Astrocyte (in vitro differentiated cells and primary cell): ENCODE data around the gene CHD1L.

ENCODE experiments used
- EZH2 ChIP-seq: IDR thresholded peaks from 2 replicates; pipeline ENCODE4 v1.6.1; 2012; ENCODE audit warnings: mild to moderate bottlenecking, low read length, inconsistent platforms; ENCODE audit not compliant: insufficient read depth
- TF ChIP-seq, protein P1 (sequence below): IDR thresholded peaks from 2 replicates; pipeline ENCODE4 v1.5.1; 2011; ENCODE audit warnings: low read depth, mild to moderate bottlenecking, inconsistent platforms, low read length, moderate library complexity; ENCODE audit not compliant: insufficient read depth

GRCh38 chr1:147223740-147224615 lies 18.5 kb upstream of the CHD1L start:
- TF ChIP-seq, protein P1, sequence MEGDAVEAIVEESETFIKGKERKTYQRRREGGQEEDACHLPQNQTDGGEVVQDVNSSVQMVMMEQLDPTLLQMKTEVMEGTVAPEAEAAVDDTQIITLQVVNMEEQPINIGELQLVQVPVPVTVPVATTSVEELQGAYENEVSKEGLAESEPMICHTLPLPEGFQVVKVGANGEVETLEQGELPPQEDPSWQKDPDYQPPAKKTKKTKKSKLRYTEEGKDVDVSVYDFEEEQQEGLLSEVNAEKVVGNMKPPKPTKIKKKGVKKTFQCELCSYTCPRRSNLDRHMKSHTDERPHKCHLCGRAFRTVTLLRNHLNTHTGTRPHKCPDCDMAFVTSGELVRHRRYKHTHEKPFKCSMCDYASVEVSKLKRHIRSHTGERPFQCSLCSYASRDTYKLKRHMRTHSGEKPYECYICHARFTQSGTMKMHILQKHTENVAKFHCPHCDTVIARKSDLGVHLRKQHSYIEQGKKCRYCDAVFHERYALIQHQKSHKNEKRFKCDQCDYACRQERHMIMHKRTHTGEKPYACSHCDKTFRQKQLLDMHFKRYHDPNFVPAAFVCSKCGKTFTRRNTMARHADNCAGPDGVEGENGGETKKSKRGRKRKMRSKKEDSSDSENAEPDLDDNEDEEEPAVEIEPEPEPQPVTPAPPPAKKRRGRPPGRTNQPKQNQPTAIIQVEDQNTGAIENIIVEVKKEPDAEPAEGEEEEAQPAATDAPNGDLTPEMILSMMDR: no peak
- TF ChIP-seq EZH2: no peak
